ENCODE data around the gene MYMK.

MYMK gene

GRCh38 chr9:133557581-133557980 lies 32.8 kb upstream of the MYMK start:
- DNase-seq, result no peak

- no peak for DNase-seq
Measured at GRCh38 chr9:133556354-133556753, 31.6 kb upstream of the MYMK start.

GRCh38 chr9:133554729-133555128 lies 30.0 kb upstream of the MYMK start:
- no peak for DNase-seq

GRCh38 chr9:133553973-133554713 lies 29.4 kb upstream of the MYMK start:
- no peak for DNase-seq

GRCh38 chr9:133553123-133553522 lies 28.4 kb upstream of the MYMK start:
- DNase-seq, result no peak

GRCh38 chr9:133552236-133552635 lies 27.5 kb upstream of the MYMK start:
- DNase-seq, result no peak

GRCh38 chr9:133551446-133551845 lies 26.7 kb upstream of the MYMK start:
- no peak for DNase-seq

GRCh38 chr9:133547116-133547515 lies 22.4 kb upstream of the MYMK start:
- DNase-seq, result no peak

GRCh38 chr9:133546287-133546680 lies 21.5 kb upstream of the MYMK start:
- DNase-seq, result no peak

- no peak for DNase-seq
Measured at GRCh38 chr9:133545494-133546286, 20.9 kb upstream of the MYMK start.

DNA sequence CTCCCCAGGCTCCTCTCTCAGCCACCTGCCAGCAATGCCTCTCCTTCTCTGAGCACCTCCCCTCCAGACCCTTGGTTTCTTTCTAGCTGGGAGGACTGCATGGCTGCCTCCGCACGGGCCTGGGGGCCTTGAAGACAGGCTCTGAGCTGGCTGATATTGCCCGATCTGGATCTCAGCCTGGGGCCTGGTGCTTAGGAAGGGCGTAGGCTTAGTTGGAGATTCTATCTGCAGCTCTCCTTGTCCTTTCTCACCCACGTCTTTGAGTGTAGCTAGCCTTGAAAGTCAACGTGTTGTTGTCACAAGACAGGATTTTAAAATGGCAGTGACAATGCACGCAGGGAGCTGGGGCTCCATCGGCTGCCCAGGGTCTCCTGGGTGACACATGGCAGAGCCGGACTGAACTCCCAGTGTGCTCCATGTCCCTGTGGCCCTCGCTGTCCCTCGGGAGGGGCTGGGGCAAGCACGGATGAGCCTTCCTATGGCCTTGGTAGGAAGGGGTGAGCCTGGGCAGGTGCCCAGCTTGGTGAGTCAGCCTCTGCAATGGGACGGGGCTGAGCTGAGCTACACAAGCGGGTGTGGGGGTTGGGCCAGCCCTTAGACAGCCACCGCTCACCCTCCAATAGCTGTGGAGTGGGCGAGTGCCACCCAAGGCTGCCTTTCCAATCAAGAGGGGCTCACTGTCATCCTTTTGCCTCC lies 19.2 kb upstream of the MYMK start:
- DNase-seq, result no peak

- DNase-seq, result no peak
Measured at GRCh38 chr9:133542002-133542401, 17.2 kb upstream of the MYMK start.

GRCh38 chr9:133540698-133541025 lies 15.9 kb upstream of the MYMK start:
- no peak for DNase-seq

DNA sequence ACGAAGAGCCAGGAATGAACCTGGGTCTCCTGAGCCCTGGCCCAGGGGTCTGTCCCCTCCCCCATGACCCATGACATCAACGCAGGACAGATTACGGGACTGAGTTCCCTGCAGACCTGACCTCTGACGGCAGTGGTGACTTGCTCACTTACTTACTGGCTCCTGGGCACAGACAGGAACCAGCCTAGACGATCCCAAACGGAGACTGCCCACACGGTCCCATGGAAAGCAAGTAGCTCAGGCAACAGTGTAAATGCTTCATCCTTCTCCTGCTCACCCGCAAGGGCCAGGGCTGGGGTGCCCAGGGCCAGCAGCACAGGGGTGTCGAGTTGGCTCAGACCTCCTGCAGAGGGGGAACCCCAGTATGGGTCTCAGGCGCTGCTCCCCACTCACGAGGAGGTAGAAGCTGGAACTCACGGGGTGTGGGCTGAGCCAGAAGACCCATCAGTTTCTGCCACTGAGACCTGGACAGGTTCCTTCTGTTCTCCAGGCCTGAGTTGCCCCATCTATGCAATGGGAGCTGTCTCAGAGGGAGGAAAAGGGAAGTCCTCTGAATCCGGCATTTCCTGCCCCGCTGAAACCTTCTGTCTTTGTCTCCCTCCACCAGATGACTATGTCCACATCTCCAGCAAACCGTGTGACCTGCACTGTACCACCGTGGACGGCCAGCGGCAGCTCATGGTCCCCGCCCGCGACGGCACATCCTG lies 15.4 kb upstream of the MYMK start:
- DNase-seq, result no peak

DNA sequence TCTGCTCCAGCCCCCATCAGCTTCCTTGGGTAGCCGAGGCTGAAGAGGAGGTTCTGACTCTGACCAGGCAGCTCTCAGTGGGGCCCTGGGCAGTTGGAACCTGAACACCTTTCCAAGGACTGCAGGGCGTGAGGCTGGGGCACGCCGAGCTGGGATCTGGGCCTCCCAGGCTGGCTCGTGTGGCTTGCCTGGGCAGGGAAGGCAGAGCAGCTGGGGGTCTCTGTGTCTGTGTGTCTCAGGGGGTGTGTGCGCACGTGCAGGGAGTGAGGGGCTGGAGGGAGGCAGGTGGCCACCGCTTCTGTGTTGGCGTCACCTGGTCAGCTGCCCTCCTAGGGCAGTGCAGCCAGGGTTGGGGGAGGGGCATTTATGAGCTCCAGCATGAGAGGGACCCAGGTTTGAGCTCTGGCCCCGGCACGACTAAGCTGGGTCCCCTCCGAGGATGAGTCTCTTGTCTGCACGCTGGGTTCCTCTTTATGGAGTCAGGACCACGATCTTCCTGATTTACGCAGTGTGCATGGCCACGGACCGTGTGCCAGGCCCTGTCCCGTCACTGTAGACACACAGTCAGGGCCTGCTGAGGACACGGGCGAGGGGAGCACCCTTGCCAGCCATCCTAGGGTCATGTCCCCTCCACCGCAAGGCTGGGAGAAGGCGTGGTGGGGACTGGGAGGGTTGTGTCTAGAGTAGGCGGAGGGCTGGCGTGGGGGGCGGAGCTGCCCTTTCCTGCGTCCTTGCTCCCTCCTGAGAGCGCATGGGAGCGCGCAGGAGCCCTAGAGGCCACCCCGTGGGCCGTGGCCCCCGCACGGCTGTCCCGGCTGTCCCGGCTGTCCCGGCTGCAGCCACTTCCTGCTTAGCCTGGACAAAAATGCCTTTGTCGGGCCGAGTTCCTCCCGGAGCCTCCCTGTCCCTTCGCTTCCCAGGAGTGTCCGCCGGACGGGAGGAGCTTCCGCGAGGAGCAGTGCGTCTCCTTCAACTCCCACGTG lies 14.4 kb upstream of the MYMK start:
- DNase-seq, result no peak

DNA sequence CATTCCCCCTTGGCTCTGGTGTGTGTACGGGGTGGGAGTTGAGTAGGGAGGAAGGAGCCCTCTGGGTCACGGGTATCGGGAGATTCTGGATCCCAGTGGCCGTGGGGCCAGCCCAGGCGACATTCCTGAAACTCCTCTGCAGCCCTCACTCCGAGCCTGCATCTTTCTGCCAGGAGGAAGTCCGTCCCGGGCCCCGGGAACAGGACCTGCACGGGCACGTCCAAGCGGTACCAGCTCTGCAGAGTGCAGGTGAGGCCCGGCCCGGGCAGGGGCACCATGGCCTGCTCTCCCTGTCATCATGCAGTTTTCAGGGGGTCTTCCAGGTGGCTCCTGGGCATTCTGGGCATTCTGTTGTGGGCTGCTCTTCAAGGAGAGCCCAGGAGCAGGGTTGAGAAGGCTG lies 13.4 kb upstream of the MYMK start:
- DNase-seq, result no peak

DNA sequence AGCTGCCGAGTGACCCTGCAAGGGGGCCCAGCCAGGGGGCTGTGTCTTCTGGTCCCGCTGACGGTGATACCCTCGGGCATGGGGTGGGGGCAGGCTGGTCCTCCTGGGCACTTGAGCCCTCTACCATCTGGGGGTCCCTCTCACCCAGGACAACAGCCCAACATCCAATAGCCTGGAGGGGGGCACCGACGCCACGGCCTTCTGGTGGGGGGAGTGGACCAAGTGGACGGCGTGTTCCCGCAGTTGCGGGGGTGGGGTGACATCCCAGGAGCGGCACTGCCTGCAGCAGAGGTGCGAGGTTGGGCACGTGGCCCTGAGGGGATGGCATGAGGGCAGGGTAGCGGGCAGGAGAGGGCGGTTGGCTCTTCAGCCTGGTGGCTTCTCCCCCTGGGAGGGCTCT lies 12.5 kb upstream of the MYMK start:
- no peak for DNase-seq

GRCh38 chr9:133536536-133536935 lies 11.8 kb upstream of the MYMK start:
- no peak for DNase-seq

DNA sequence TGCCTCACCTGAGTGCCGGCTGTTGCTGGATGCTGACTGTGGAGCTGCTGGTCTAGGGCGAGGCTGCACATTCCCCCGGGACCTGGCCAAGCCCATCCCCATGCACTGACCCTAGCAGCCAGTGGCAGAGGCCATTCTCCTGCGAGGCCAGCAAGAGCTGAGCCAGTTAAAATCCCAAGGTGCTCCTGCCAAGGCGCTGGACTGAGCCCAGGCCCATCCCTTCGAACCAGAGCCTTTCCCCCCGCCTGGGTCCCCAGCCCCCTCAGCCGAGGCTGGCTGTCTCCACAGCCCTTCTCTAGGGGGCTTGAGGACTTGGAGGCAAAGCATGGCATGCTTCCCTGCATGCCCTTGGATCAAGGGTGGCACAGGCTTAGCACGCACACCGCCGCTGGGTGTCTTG lies 11.3 kb upstream of the MYMK start:
- DNase-seq, result no peak

DNA sequence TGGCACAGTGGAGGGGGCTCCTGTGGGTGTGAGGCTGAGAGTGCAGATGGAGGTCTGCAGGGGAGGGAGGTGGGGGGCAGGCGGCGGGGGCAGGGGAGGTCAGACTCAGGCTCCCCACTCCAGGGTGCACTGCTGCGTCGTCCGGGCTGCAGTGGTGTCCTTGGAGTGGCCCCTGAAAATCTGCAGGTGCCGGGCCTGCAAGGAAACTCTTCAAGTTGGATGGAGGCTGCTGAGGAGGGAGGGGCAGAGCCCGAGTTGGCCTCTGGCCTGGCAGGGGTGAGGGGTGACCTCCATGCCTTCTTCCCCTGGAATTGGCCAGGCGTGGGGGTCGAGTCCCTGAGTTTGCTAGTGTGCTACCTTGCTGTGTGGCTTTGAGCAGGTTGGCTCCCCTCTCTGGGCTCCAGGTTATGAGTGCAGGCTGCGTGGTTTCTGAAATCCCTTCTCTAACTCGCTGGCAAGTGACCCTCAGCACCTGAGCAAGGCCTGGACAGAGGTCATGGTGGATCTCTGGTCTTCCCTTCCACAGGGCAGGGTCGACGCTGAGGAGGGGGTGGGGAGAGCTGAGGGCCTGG lies 10.6 kb upstream of the MYMK start:
- DNase-seq, result no peak

DNA sequence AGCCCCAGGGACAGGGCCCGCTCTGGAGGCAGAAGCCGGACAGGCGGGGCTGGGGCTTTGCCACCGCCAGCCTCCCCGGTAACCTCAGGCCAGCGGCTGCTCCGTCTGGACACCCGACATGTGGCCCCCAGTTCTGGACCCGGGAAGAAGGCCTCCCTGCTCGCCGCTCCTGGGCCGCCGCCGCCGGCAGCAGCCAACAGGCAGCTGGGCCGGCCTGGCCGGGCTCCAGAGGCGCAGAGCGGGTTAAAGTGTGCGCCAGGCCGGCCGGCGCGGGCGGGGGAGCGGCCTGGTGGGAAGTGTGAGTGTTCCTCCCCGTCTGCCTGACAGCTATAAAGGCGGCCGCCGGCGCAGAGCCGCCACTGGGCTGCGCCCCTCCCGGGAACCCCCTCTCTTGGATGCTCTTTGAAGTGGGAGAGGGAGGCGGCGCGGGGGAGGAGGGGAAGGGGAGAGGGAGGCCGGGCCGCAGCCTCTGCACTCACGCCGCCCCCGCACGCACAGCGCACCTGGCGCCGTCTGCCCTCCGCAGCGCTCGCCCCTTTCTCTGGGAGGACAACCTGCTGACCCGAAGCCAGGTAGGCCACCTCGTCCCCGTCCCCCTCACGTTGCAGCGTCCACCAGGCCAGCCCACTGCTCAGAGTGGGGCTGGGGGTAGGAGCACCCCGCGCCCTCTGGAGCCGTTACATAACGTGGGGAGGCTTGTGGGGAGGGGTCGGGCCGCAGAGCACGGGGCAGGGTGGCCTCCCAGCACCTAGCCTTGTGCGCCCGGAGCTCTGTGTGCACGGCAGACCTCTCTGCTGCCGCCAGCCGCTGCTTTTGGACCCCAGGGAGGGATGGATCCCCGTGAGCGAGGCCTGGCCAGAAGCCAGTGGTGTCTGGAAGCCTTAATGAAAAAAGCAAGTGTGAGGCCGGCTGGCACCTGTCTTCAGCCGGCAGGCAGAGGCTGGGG lies 9.9 kb upstream of the MYMK start, which contains the start of gene ADAMTSL2:
TSS of gene ADAMTSL2 (plus strand) at position 359 of the 946 bp plus-strand sequence. CDS start 2,009 bp downstream, outside the sequence.
- peak; percentile 42 for DNase-seq
